GM19468 (cell line): Measurements from ENCODE around the gene RNF175.

Experiments used
- ATAC-seq: cut with Tn5 transposase; IDR thresholded peaks from one replicate; pipeline ENCODE4 v1.9.1; 2021; ENCODE audit warnings: mild to moderate bottlenecking, moderate library complexity, moderate number of reproducible peaks; ENCODE audit not compliant: unreplicated experiment; ENCODE audit errors: extremely low read depth

RNF175 gene

DNA sequence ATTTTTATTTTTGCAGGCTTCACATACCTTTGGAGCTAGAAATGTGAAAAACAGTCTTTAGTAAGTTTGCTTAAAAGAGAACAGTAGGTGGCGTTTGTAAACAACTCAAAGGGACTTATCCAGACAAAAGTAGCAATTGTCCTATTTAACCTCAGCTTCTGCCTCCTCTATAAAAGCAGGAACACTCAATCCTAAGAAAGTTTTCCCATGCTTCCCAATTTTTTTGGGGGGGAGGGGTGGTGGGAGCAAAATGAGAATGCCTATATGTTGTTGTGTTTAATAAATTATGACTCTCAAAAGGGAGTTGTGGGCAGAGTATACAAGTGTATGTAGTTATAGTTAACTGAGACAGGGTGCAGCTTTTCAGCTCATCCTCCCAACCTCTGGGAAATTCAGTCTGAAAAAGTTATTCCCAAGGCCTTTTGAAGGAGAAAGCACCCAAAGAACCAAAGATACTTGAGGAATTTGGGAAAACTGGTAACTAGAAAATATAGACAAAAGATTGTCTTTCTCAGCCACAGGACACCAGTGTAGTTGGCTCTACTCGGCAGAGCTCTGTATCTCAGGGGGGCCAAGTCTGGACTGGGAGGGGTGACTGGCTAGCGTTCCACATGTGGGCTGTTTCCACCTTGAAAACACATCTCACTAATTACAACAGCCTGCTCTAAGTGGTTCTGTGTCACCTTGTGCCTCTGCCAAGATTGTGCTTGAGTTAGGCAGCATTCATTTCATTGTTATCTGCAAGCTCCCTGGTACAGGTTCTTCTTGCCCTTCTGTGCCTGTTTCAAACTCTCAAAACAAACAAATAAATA, 26.3 kb upstream of the RNF175 start:
- ATAC-seq = no peak

DNA sequence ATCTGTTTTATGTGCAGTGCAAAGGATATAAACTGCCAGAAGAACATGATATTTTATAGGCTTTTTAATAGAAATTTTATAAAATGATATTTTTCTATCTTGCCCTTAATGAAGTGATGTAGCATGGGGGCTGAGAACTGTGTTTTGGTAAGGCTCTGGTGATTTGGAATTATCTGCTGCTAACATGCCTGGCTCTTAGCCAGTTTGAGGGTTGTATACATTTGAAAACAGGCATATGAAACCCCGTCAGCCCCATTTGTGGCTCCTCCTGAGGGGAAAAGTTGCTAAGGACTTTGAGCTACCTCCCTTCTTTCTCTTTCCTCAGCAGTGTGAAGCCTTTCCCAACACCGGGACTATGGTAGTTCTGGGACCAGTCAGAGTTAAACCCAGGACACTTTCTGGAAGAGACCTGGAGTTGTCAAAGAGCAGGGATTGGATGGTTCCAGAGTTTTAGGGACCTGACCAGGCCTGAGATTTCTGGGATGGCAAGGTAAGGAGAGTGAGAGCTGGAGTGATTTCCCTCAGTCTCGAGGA, 24.4 kb upstream of the RNF175 start:
- no peak for ATAC-seq

DNA sequence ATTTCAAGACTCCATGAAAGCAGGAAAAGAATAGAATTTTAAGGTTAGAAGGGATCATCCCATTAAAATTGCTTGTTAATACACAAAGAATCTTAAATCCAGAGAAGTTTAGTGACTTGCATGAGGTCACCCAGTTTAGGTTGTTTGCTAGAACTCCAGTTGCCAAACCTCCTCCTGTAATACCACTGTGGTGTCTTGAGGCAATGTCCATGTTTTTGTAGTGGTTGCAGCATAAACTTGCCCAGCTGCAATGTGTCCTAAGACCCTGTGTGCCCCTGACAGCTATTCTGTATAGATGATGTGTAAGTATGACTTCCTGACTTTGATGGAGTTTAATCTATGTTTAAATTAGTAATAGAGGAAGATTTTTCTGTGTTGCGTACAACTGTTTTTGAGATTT, 22.8 kb upstream of the RNF175 start:
- ATAC-seq = no peak

DNA sequence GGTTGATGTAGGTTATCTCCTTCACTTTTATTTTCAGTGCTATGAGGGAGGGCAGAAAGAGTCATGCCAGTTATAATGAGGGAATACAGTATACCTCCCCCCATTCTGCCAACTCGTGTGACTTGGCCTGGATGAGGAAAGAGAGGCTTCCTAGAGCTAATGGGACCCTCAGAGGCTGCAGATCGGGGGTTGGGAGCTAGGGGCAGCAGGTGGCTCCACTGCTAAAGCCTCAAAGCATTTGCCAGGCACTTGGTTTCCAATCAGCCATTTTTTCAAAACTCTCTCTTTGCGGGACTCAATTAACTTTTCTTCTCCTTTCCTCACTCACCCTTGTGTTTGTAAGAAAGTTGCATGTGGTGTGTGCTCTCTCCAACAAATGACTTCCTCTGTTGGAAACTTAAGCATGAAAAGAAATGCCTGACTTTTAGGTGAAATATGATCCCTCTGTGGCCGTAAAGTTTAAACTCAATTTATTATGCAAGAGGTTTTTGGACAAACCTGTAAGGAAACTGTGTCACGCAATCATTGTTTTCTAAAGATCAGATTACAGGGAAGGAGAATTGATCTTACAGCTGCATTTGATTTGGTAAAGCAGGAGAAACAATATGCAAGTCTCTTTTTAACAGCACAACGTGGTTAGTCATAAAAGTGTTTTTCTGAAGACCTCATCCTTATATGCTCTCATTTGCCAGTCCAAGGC, 22.0 kb upstream of the RNF175 start:
- ATAC-seq = no peak

DNA sequence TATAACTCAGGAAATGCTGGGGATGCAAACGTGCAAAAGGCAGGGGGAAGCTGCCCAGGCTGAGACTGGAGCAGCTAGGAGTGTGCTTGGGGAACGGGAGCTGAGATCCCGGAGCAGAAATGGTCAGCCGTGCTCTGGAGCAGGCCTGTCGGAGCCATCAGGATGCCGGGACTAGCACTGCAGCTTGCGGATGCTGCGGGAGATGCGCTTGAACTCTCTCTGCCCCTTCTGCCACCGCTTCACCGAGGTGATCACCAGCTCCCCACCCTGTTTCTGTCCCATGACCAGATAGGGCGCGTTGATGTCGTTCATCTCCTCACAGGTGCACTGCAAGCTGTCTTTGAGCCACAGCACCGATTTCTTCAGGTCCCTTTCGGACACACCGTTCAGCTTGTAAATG, 21.5 kb upstream of the RNF175 start:
- ATAC-seq = no peak

DNA sequence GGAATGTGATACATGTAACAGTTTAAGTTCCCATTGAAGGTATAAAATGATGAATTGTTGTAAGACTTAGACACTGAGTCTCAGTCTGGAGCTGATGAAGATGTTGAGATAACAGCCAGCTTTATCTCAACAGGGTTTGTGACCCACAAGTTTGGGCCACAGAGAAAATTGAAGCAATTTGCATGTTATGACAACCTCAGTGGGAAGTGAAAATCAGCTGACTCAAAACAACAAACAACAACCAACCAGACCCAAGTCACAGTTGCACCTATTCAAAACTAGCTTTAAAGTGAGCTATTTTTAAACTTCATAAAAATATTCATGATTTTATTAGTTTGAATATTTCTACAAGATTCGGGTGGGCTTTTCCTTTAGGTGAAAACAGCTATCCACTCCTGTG, 21.1 kb upstream of the RNF175 start:
- ATAC-seq = peak; percentile 64

DNA sequence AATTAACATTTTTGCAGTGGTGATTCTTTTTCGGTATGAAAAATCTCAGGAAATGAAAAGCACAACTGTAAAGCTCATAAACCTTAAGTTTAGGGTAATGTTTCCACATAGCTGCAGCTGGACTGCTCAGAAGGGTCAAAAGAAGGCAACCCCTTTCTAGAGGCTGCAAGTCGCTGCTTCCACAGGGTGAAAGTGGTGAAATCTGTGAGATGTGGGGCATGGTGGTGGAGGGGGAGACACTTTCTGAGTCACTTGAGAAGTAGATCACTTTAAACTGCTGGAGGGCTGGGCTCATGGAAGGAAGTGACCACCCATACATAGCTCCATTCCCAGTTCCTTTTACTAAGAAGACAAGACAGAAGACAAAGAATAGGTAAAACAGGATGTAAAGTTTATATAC, 20.4 kb upstream of the RNF175 start:
- ATAC-seq = no peak

DNA sequence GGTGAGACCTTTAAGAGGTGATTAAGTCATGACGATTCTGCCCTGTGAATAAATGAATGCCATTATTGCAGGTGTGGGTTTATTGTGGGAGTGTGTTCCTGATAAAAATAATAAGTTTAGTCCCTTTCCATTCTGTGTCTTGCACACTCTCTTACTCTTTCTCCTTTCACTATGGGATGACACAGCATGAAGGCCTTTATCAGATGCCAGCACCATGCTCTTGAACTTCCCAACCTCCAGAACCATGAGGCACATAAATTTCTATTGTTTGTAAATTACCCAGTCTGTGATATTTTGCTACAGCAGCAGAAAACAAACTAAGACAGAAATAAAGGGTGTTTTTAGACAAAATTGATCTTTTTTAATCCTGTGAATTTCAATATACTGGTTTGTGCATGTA, 18.6 kb upstream of the RNF175 start:
- ATAC-seq = no peak

DNA sequence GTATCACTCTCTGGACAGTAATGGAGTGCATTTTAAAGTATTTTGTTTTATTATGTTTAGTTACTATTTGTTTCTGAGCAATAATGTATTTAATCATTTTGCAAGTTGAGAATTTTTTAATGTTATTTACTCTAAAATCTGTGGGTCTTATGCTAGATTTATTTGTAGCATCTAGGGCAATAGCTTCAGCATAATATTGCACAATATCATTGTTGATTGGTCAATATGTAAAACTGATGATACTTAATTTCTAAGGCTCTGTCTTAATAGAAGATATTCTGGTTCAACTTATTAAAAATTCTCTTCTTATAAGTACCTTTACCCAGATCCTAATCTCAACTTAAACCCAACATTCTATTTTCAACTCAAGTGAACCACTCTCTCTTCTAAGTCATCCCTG, 17.6 kb upstream of the RNF175 start:
- no peak for ATAC-seq

DNA sequence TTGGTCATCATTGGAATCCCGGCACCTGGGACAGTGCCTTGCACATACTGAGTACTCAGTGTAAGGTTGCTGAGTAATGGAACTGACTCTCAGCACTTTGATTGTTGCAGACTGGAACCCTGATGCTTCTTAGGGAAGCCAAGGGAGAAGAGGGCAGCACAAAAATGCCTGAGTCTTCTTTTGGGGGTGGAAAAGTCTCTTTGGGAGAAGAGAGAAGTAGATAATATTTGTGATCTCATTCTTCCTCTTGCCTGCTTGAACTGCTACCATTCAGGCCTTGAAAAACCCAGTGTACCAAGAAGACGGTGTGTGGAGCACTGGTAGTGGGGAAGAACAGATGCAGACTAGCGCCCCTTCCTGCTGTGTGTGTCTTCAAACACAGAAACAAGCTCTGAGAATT, 16.8 kb upstream of the RNF175 start:
- ATAC-seq = no peak

DNA sequence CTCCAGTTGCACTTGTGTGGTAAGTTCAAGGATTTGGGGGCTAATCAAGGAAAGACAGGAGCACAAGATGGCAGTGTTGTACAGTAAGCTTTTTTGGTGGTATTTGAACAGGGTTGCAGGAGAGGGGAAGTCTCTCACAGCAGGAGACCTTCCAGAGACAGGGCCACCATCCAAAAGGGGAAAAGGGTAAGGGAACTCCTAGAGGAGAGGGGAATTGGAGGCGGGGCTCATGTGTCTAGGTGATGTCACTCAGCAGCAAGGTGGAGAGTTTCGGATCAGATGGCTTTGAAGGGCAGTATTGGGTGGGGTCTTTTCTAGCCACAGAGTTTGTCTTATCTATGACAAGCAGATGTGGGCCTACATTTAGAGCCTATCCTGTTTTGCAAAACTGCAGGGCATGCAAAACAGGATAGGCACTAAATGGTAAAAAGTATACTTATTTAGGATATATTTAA, 13.4 kb upstream of the RNF175 start:
- no peak for ATAC-seq

DNA sequence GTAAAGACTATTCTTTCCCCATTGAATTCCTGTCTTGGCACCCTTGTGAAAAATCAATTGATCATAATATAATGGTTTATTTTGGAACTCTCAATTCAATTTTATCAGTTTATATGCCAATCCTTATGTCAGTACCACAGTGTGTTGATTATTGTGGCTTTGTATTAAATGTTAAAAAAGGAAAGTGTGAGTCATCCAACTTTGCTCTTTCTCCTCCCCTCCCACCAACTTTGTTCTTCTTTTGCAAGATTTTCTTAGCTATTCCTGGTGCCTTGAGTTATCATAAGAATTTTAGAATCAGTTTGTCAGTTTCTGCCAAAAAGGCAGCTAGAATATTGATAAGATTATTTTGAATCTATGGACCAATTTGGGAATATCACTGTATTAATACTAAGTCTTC, 11.2 kb upstream of the RNF175 start:
- no peak for ATAC-seq

DNA sequence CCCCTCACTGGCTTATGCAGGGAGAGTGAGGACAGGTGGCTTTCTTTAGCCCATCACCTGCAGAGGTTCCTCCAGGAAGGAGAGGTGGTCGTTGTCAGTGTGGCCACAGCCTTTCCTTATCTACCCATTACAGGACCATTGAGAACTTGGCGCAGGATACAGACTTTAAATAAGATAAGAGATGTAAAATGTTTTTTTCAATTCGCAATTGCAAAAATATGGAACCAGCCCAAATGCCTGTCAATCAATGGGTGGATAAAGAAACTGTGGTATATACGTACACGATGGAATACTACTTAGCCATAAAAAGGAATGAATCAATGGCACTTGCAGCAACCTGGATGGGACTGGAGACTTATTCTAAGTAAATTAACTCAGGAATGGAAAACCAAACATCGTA, 6.9 kb upstream of the RNF175 start:
- no peak for ATAC-seq

DNA sequence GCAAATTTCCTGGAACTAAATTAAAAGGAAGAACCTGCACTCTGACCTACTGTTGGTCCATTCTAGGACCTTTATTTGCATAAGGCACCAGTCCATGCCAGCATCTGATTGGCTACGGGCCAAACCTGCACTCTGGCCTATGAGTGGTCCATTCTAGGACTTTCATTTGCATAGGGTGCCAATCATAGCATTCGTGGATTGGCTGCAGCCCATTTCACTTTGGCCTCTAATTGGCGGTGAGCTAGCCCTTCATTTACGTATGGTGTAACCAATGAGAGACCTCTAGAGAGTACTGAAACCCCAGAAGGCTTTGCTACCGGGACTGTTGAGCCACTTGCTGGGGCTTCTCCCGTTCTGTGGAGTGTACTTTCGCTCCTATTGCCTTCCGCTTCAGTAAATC, 6.1 kb upstream of the RNF175 start:
- ATAC-seq = no peak

DNA sequence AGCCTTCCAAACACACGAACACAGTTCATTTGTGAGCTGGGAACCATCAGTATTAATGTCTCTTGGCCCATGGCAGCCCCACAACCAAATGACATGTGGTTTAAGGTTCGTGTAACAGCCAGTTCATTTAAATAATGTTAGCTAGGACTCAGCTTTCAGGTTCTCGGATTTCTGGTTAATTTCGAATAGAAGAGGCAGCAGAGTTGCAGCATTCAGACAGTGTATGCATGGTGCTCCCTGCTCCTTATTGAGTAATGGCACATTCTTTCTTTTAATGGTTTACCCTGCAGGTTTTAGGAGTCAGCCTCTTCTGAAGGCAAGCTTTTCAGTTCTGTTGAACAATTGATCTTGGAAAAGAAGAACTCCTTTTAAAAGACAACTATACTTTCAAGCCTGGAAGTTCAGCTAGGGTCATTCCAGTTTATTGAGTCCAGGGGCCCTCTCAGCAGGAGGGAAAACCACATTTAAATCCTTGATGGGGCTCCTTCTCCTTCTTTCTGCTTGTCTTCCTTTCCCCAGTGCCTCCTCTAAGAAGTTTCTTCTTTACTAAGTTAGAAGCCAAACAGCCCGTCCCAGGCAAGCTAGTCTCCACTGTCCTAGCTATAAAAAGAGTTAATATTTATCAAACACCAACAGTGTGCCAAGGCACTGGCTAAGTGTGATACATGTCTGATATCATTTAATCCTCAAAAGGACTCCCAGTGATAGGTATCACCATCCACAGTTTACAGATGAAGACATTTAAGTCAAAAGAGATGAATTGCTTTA, 5.0 kb upstream of the RNF175 start:
- ATAC-seq = no peak

DNA sequence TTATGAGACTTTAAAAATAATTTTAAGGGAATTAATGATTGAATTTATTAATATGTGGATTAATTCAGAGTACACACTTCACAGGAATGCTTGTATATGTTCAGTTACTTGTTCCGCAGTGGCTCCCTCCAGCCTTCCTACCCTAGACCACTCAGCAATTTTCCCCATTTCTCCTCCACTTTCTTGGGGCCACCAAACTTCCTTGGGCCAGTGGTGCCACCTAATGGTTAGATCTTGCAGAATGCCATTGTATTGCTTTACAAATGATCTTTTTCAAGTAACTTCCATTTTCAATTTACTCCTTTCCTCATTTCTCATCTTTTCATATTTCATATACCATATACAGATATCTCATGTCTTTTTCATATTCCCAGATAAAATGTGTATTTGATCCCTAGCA, 3.6 kb upstream of the RNF175 start:
- ATAC-seq = no peak

DNA sequence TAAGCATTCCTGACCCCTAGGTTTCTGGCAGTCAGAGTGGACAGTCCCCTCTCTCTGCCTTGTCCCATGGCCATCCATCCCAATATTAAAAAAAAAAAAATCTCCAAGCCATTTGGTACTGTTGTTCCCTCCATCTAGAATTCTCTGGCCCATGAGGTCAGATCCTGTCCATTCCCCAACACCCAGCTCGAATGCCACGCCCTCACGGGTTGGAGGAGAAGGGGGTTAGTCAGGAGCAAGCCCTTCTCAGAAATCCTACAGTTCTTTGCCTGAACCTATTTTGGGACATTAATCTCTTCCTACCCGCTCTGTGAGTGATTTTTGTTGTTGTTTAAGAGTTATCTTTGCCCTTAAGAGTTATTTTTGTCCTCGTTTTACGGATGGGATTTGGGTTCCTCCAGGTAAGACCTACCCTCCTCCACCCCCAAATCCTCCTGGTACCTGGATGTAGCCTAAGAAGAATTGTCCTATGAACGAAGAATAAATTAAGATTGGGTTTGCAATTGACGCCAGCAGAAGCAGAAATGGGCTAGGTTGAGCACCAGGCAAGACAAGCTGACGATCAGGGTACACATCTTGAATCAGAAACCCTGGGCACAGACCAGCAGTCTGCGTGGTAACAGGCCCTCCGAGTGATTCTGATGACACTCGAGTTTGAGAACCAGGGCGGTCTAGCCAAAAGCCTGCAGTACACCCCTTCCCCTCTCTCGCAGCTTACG, 977 bp downstream of the RNF175 start:
- ATAC-seq = no peak

DNA sequence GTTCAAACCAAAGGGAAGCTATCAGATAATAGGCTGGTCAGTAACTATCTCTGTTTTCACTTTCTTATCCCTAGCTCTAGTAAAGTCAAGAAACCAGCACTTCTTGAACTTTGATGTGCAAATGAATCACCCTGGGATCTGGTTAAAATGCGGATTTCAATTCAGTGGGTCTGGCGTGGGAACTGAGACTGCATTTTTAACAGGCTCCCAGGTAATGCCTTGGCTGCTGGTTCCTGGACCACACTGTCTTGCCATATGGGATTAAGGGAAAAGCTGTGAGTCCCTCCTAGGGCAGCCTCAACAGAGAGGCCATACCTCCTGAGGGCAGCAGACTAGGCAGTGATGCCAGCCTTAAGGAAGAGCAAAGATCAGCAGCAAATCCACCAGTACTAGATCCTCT, 1.7 kb downstream of the RNF175 start:
- ATAC-seq = no peak

DNA sequence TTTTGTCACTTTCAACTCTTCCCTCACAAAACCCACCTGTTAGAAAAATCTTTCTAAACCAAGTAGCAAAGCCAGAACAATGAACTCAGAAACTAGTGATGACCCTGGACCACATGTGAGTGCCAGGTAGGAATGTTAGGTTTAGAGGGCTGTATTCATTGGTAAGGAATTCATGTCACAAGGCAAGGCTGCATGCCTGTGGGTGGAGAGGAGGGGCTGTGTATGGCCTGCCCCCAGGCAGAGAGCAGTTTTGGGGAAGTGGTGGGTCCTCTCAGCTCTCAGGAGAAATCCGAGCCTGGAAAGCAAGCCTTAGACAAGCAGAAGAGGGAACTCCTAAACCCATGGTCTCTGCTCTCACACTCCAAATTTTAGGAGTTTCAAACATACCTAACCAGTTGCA, 2.4 kb downstream of the RNF175 start:
- no peak for ATAC-seq

DNA sequence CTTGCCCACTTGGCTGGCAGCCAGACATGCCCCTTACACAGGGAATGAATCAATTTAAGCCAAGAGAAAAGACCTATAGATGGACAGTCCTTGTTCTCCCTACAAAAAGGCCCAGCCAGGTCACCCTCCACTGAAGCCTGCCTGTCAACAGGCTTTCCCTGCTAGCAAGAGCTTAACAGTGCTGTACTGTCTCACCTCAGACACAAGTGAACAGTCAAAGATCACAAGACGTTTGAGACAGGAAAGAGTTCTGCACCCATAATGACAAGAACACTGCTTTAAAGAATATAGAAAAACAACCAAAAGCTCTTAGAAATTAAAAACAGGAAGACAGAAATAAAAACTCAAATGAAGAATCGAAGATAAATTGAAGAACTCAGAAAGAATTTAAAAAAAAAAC, 4.6 kb downstream of the RNF175 start:
- no peak for ATAC-seq
